BLaER1 treated with 17β-estradiol and CSF1 and Interleukin-3, amounts not matched to agents 10 nM and 100 nM (cell line): ENCODE data around the gene MICAL3.

Source experiments
- H3K27ac ChIP-seq, 11 experiments: shearing (Covaris generic); formaldehyde crosslinking; 2 replicates each; pipeline ENCODE4 v1.8.1; 2022
- H3K27me3 ChIP-seq, 11 experiments: shearing (Covaris generic); formaldehyde crosslinking; 2 replicates each; pipeline ENCODE4 v1.8.1; 2022
- H3K36me3 ChIP-seq, 11 experiments: shearing (Covaris generic); formaldehyde crosslinking; 2 replicates each; pipeline ENCODE4 v1.8.1; 2022
- H3K4me1 ChIP-seq, 10 experiments: shearing (Covaris generic); formaldehyde crosslinking; 2 replicates each; pipeline ENCODE4 v1.8.1; 2022
- H3K4me2 ChIP-seq, 11 experiments: shearing (Covaris generic); formaldehyde crosslinking; 2 replicates each; pipeline ENCODE4 v1.8.1; 2022
- H3K4me3 ChIP-seq, 10 experiments: shearing (Covaris generic); formaldehyde crosslinking; 2 replicates each; pipeline ENCODE4 v1.8.1; 2022
- H3K9ac ChIP-seq, 11 experiments: shearing (Covaris generic); formaldehyde crosslinking; 2 replicates each; pipeline ENCODE4 v1.8.1; 2022
- H3K9me3 ChIP-seq, 11 experiments: shearing (Covaris generic); formaldehyde crosslinking; replicated peaks in 1 of 11; 2 replicates each; pipeline ENCODE4 v1.8.1; 2022
- H4K20me1 ChIP-seq, 11 experiments: shearing (Covaris generic); formaldehyde crosslinking; 2 replicates each; pipeline ENCODE4 v1.8.1; 2022
- Cebpa-rat ChIP-seq, 11 experiments: shearing (Covaris generic); IDR thresholded peaks; 2 replicates each; pipeline ENCODE4 v1.8.1; 2022

MICAL3 gene

DNA sequence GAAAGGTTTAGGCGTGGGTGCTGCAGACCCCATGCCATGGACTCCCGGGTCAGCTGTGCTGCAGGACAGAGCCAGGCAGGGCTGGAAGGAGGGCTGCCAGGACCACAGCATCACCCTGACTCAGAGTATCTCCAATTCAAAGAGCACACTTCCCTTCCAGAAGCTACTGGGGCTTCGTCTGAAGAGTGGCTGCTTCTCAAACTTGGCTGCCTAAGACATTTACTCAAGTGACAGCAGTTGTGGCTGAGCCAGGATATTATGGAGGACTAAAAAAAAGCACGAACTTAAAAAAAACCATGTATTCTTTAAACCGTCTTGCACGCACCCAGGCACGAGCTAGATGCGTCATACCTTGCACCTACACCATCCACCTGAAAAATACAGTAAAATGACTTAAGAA is 237.1 kb downstream of the MICAL3 start:
- Histone ChIP-seq H3K4me1 (peaks cover 27 to 45% (median 38%) of the 10 kb centered on the region in 10 experiments), H4K20me1 (peaks cover 0 to 27% (median 0%) of the 10 kb centered on the region in 11 experiments; a peak in 3 of 22 replicates), H3K27ac (no peak overlapping the region), H3K9ac (no peak overlapping the region), H3K27me3 (no peaks in the 10 kb centered on the region), H3K4me3 (no peak overlapping the region), H3K36me3 (peaks cover 0 to 37% (median 27%) of the 10 kb centered on the region in 11 experiments; a peak in 18 of 22 replicates), H3K9me3 (no peaks in the 10 kb centered on the region), H3K4me2 (no peak overlapping the region; a peak in 1 of 22 replicates)
- TF ChIP-seq Cebpa-rat (IDR thresholded peaks at IDR 0.05) = no peak

DNA sequence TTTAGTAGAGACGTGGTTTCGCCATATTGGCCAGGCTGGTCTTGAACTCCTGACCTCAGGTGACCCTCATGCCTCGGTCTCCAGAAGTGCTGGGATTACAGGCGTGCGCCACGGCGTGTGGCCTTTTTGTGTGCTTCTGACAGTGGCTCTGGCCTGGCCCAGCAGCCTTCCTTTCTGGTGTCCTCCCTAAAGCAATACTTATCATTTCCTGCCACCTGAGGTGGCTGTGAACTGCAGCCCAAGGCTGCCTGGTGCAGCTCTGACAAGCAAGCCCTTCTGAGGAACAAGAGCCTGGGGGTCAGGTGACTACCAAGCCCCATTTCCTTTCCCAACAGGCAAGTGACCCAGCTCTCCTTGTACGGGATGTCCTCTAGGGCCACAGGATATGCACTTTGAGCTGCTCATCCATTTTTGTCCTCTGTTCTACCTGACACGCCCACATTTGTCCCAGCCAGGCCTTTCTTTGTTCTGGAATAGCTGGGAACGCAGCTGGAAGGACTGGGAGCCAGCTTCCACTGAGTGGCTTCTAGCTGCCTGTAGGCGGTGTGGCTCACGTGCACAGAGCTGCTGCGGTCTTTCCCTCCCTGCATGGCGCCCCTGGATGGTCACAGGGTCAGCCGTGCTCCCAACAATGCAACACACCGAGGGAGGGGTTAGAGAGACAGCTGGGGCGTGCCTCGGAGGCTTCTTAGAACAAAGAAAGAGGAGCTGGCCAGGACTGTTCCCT is 237.8 kb downstream of the MICAL3 start:
- H3K27me3 ChIP-seq = no peaks in the 10 kb centered on the region

DNA sequence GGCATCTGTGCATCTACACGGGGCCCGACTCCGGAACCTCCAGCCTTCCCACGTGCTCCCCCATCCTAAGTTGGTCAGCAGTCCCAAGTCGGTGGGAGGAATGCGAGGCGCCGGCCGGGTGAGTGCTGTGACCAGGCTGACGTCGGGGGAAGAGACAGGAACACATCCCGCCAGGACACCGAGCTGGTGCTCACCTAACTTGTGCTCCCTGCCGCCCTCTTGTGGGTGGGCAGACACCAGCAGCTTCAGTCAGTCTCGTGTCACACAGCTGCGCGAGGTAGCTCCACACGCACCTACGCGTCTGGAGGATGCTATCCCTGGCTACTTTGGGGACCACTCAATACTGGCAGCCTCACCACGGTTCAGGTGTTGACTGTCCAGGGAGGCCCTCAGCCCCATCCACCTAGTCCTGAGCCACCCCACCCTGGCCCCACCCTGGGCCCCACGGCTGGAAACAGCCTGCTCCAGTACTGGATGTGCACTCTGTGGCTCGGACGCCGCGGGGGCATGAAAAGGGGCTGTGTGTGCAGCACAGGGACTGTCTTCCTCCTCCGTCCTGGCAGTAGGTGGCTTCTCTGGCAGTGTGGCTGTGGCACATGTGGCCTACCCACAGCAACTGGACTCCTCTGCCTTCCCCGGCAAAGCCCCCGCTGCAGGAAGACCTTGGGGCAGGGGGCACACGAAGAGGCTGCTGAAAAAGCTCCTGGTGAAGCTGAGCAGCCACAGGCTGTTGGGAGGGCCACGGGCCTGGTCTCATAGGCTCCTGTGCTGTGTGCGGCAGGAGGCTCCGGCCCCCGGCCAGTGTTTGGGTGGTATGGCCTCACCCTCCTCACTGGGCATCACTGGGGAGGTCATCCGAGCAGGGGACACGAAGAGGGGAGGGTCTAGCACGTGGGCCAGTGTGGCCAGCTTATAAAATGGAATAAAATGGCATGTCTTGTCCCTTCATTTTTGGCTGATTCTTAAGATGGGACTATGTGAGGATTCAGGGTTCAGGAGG is 238.9 kb downstream of the MICAL3 start:
- Histone ChIP-seq H3K4me1 (peaks cover 45 to 55% (median 53%) of the 10 kb centered on the region in 10 experiments), H3K9ac (peak overlapping the region in 1 of 11 experiments; percentile 0; a peak in 1 of 22 replicates), H3K27me3 (no peaks in the 10 kb centered on the region), H3K36me3 (peaks cover 0 to 28% (median 19%) of the 10 kb centered on the region in 11 experiments; a peak in 18 of 22 replicates), H3K27ac (peak overlapping the region in 4 of 11 experiments; percentile 3 to 26 (median 15); a peak in 2 of 22 replicates), H3K4me3 (no peak overlapping the region), H3K4me2 (0 out of 22 replicates have a peak overlapping the region, but pooled peaks of 1 of the 11 experiments have one; percentile 7), H4K20me1 (peaks cover 0 to 19% (median 0%) of the 10 kb centered on the region in 11 experiments; a peak in 1 of 22 replicates), H3K9me3 (peaks cover 0 to under 1% (median 0%) of the 10 kb centered on the region in 11 experiments; a peak in 2 of 22 replicates)
- no peak for TF ChIP-seq Cebpa-rat (IDR thresholded peaks at IDR 0.05)

More for the DNA sequence above, 237.8 kb downstream of the MICAL3 start:
- no peaks in the 10 kb centered on the region for H3K9me3 ChIP-seq
- peaks cover 0 to 37% (median 27%) of the 10 kb centered on the region in 11 experiments; a peak in 18 of 22 replicates for H3K36me3 ChIP-seq
- H3K4me2 ChIP-seq = peak overlapping the region in 9 of 11 experiments; percentile 2 to 41 (median 17); a peak in 11 of 22 replicates
- no peak overlapping the region for H3K4me3 ChIP-seq
- peak overlapping the region in 1 of 11 experiments; percentile 42; a peak in 1 of 22 replicates for H3K27ac ChIP-seq
- peaks cover 0 to 20% (median 0%) of the 10 kb centered on the region in 11 experiments; a peak in 1 of 22 replicates for H4K20me1 ChIP-seq
- TF ChIP-seq Cebpa-rat (IDR thresholded peaks at IDR 0.05) = no peak
- peak overlapping the region in 2 of 11 experiments; percentile 0 to 16; a peak in 2 of 22 replicates for H3K9ac ChIP-seq
- peaks cover 34 to 45% (median 42%) of the 10 kb centered on the region in 10 experiments for H3K4me1 ChIP-seq

DNA sequence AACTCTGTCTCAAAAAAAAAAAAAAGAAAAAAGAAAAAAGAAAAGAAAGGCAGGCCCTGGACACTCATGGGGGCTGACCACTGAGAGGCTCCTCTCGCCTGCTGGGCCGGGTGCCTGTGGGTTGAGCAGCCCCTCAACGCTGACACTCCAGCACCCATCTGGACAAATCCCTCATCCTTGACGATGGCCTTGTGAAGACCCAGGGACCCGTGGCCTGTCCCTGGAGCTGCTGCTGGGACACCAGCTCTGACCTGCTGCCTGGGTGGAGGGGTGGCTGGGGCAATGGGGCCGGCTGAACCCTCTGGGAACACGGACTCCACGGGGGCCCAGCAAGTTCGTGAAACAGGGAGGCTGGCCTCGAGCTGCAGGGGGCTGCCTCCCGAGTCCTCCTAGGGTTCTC is 239.6 kb downstream of the MICAL3 start:
- Histone ChIP-seq H3K36me3 (peaks cover 0 to 21% (median 12%) of the 10 kb centered on the region in 11 experiments; a peak in 17 of 22 replicates), H4K20me1 (peaks cover 0 to 19% (median 0%) of the 10 kb centered on the region in 11 experiments; a peak in 1 of 22 replicates), H3K9me3 (peaks cover 0 to 5% (median 0%) of the 10 kb centered on the region in 11 experiments; a peak in 3 of 22 replicates), H3K27ac (0 out of 22 replicates have a peak overlapping the region, but pooled peaks of 3 of the 11 experiments have one; percentile 5 to 26 (median 22)), H3K4me3 (no peak overlapping the region), H3K9ac (no peak overlapping the region), H3K4me2 (no peak overlapping the region), H3K27me3 (no peaks in the 10 kb centered on the region), H3K4me1 (peaks cover 52 to 62% (median 60%) of the 10 kb centered on the region in 10 experiments)
- no peak for TF ChIP-seq Cebpa-rat (IDR thresholded peaks at IDR 0.05)

DNA sequence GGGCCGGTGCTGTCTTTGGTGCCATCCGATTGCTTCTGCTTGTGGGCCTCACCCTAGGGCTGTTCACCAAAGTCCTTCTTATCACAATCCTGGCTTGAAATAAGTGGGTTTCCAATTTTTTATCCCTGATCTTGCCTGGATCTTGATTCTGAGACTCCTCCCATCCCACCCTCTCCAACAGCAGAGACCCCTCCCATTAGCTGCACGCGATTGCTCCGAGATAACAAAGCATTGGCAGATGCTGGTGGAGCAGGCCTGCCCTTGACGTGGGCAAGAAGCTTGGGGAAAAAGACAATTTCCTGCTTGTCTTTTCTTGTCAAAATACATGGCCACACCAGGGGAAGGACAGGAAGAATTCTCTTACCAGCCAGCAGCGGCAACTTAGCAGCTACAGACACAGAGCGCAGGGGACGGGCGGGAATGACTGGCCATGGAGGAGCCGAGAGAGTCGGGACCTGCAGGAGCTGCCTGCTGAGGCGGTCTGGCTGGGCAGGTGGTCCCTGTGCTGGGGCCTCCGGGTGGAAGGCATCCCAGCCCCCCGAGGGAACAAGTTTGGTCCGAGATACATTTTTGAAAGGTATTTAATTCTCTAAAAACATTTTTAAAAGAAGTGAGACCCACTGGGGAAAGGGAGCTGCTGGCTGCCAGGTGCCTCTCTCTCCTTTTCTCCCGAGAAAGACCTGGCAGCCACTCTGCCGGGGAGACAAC is 240.4 kb downstream of the MICAL3 start:
- peaks cover 0 to 5% (median 0%) of the 10 kb centered on the region in 11 experiments; a peak in 3 of 22 replicates for H3K9me3 ChIP-seq
- peak overlapping the region in 8 of 11 experiments; percentile 10 to 100 (median 98); a peak in 11 of 22 replicates for H3K27ac ChIP-seq
- H4K20me1 ChIP-seq = peaks cover 0 to 15% (median 0%) of the 10 kb centered on the region in 11 experiments; a peak in 1 of 22 replicates
- H3K4me2 ChIP-seq = peak overlapping the region; percentile 96 to 100 (median 98); a peak in 21 of 22 replicates
- H3K27me3 ChIP-seq = no peaks in the 10 kb centered on the region
- no peak overlapping the region for H3K4me3 ChIP-seq
- TF ChIP-seq Cebpa-rat (IDR thresholded peaks at IDR 0.05) = no peak
- H3K4me1 ChIP-seq = peaks cover 60 to 70% (median 68%) of the 10 kb centered on the region in 10 experiments
- peak overlapping the region in 2 of 11 experiments; percentile 19 to 31; a peak in 5 of 22 replicates for H3K9ac ChIP-seq
- H3K36me3 ChIP-seq = peaks cover 0 to 13% (median 4%) of the 10 kb centered on the region in 11 experiments; a peak in 14 of 22 replicates

DNA sequence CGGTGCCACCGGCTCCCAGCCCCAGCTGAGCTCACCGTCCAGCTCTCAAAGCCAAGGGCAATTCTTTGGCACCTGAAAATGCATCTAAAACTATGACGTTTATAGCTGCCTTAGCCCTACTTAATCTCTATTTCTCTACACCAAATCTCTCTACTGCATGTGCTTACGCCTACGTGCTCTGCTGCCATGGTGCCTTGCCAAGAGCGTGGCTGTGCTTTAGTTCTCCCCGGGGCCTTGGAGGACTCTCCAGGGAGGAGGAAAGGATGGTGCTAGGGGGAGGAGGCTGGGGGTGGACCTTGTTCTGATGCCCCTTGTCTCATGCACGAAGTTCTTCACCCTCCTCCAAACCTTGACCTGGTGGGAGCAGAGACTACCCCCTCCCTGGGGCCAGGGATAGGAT is 241.0 kb downstream of the MICAL3 start:
- TF ChIP-seq Cebpa-rat (IDR thresholded peaks at IDR 0.05) = no peak
- no peak overlapping the region for H3K4me3 ChIP-seq
- H3K4me1 ChIP-seq = peaks cover 66 to 77% (median 74%) of the 10 kb centered on the region in 10 experiments
- H3K36me3 ChIP-seq = peaks cover 0 to 7% (median under 1%) of the 10 kb centered on the region in 11 experiments; a peak in 5 of 22 replicates
- peaks cover 0 to 11% (median 0%) of the 10 kb centered on the region in 11 experiments; a peak in 1 of 22 replicates for H4K20me1 ChIP-seq
- peak overlapping the region in 6 of 11 experiments; percentile 0 to 99 (median 17); a peak in 6 of 22 replicates for H3K9ac ChIP-seq
- peak overlapping the region in 8 of 11 experiments; percentile 96 to 100 (median 98); a peak in 12 of 22 replicates for H3K27ac ChIP-seq
- H3K9me3 ChIP-seq = peaks cover 0 to 5% (median 0%) of the 10 kb centered on the region in 11 experiments; a peak in 3 of 22 replicates
- no peaks in the 10 kb centered on the region for H3K27me3 ChIP-seq
- H3K4me2 ChIP-seq = peak overlapping the region; percentile 96 to 100 (median 98)

DNA sequence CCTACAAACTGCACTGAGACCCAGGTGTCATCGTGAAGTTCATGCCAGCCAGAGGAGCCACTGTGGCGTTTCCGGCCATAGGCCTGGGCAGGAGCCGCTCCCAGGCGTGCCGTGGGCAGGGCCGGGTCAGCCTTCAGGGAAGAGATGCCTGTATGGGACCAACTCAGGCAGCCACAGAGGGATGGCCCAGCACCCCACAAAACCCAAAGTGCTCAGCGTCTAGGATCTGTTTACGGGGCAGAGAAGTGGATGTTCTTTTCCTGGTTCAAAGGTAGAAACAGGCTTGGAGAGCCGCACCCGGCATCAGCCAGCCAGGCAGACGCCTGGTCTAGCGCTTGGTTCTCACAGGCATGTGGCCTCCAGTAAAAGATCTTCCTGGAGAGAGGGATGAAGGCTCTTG is 241.7 kb downstream of the MICAL3 start:
- Histone ChIP-seq H3K36me3 (0 out of 22 replicates have a peak, but pooled peaks cover 0 to under 1% (median 0%) of the 10 kb centered on the region in 11 experiments), H3K27ac (peak overlapping the region; percentile 57 to 100 (median 97); a peak in 19 of 22 replicates), H3K4me2 (peak overlapping the region; percentile 96 to 100 (median 98)), H3K4me3 (peak overlapping the region in 1 of 10 experiments; percentile 33; a peak in 1 of 20 replicates), H3K9me3 (peaks cover 0 to 5% (median 0%) of the 10 kb centered on the region in 11 experiments; a peak in 3 of 22 replicates), H3K9ac (peak overlapping the region in 9 of 11 experiments; percentile 92 to 99 (median 96); a peak in 12 of 22 replicates), H3K27me3 (no peaks in the 10 kb centered on the region), H4K20me1 (peaks cover 0 to 5% (median 0%) of the 10 kb centered on the region in 11 experiments; a peak in 1 of 22 replicates), H3K4me1 (peaks cover 71 to 83% (median 80%) of the 10 kb centered on the region in 10 experiments)
- no peak for TF ChIP-seq Cebpa-rat (IDR thresholded peaks at IDR 0.05)
